Activated CD4-positive, alpha-beta T cell treated with anti-CD3 and anti-CD28 coated beads, Interleukin-2, amount 10 ng/mL, durations not matched to agents 24 days and 14 days (primary cell): Measurements from ENCODE around the gene EFHC2. TPM values are rescaled to one million over a fixed set of nuclear protein-coding genes. Genes with fewer than 3 reads are reported as not detected.
"Not testable (repeated sequence)": the region's sequence is repeated elsewhere in the genome, so short reads cannot be mapped to it uniquely, and the experiment has no call there.

ENCODE experiments used
- DNase-seq: peaks from one replicate; pipeline ENCODE4 v3.0.0; 2022
- H3K27ac Mint-ChIP-seq: one replicate; pipeline ENCODE4 v1.8.0; 2022; ENCODE audit warnings: mild to moderate bottlenecking, mixed read lengths
- H3K27me3 Mint-ChIP-seq: one replicate; pipeline ENCODE4 v1.8.0; 2022; ENCODE audit warnings: mixed read lengths
- H3K36me3 Mint-ChIP-seq: one replicate; pipeline ENCODE4 v1.8.0; 2022; ENCODE audit warnings: low read depth, mild to moderate bottlenecking, mixed read lengths
- H3K4me1 Mint-ChIP-seq: one replicate; pipeline ENCODE4 v1.8.0; 2021; ENCODE audit warnings: mixed read lengths
- H3K4me3 Mint-ChIP-seq: one replicate; pipeline ENCODE4 v1.8.0; 2022; ENCODE audit warnings: mild to moderate bottlenecking, moderate library complexity, mixed read lengths
- H3K9me3 Mint-ChIP-seq: one replicate; pipeline ENCODE4 v1.8.0; 2021; ENCODE audit warnings: mixed read lengths
- intact Hi-C: fragments of 100-400 bp; cut with micrococcal nuclease; formaldehyde crosslinking; loops from one replicate; pipeline ENCODE4 v1.15.1; 2023
- total RNA-seq: library from RNA; stranded (reverse); gene quantifications from 2 replicates; pipeline ENCODE4 v1.2.3, GENCODE V29; 2022

Gene EFHC2
- total RNA-seq, 1 donor from 2014 or later: not detected

DNA sequence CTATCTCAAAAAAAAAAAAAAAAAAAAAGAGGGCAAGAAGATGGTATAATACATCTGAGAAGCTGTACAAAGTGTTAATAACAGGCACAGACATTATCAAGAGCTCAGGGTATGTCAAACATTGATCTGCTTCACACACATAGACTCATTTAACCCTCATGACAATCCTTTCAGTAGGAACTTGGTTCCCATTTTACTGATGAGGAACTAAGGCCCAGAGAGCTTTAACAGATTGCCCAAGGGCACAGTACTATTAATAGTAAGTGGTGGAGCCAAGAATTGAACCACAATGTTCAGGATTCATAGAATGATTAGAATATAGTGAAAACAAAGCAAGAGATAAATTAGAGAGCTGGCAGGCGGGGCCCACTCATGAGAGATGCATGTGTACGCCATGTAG lies 154.4 kb downstream of the EFHC2 start:
- Mint-ChIP-seq H3K36me3 (no peaks in the 10 kb centered on the region), H3K9me3 (no peaks in the 10 kb centered on the region), H3K27ac (no peak overlapping the region), H3K4me1 (no peaks in the 10 kb centered on the region), H3K27me3 (no peaks in the 10 kb centered on the region), H3K4me3 (no peak overlapping the region)
- no peak for DNase-seq
- intact Hi-C loops: no loop called here

DNA sequence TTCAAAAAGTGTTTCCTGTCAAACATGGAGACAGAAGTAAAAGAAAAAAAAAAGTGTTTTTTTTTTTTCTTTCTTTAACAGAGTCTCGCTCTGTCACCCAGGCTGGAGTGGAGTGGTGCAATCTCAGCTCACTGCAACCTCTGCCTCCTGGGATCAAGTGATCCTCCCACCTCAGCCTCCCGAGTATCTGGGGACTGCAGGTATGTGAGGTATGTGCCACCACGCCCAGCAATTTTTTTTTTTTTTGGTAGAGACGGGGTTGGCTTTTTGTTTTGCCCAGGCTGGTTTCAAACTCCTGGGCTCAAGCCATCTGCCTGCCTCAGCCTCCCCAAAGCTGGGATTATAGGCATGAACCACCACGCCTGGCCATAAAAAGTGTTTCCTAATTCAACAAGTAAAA lies 155.6 kb downstream of the EFHC2 start:
- H3K27ac Mint-ChIP-seq, H3K4me1 Mint-ChIP-seq, intact Hi-C loops, H3K36me3 Mint-ChIP-seq, H3K27me3 Mint-ChIP-seq, DNase-seq, H3K9me3 Mint-ChIP-seq, H3K4me3 Mint-ChIP-seq: not testable (repeated sequence)

DNA sequence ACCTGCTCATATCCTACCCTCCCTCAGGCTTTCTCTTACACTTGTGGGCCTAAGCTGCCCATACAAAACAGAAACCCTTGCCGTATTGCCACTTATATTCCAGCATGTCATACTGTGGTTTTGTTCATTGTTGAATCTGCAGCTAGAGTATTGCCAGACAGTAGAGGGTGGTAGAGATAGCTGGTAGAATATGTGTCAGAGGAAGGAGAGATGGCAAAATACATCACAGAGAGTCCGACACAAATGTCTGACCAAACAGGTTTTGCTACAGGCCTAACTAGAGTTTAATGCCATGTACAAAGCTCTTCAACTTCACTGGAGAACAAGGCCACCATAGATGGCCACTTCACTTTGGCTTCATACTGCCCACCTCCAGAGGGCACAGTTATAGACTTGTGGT lies 160.1 kb downstream of the EFHC2 start:
- H3K36me3 Mint-ChIP-seq: no peaks in the 10 kb centered on the region
- intact Hi-C loops: no loop called here
- H3K4me1 Mint-ChIP-seq: no peaks in the 10 kb centered on the region
- H3K9me3 Mint-ChIP-seq: no peaks in the 10 kb centered on the region
- H3K27me3 Mint-ChIP-seq: no peaks in the 10 kb centered on the region
- no peak for DNase-seq
- H3K27ac Mint-ChIP-seq: no peak overlapping the region
- H3K4me3 Mint-ChIP-seq: no peak overlapping the region

DNA sequence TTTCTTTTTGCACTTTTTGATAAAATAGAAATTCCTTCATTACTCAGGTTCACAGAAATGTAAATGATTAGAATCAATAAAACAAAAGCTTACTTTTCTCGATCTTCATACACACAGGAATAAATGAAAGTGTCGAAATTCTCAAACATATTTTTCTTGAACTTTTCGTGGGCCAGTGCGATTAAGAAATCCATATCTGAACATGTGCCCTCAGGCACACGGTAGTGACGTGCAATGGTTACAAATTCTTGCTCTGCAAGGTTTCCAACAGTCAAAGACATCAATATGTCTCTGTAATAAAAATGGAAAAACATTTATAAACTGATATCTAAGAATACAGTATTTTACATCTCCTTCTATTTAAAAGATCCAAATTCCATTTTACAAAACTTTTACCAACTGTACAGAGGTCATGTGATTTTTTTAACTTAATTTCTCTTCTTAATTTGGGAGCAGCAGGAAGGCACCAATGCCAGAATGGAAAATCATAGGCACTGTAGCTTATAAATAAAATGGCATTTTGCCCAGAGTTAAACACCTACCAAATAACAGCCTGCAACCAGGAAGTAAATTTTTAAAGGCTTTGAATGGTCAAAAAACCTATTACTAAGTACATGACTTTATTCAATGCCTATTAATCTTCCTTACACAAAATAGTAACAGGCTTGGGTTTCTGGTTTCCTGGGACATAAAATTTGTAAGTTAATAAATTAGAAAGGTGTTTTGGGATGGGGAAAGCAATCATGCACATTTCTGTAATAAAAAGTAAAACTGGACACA lies 165.0 kb downstream of the EFHC2 start:
- Mint-ChIP-seq H3K4me1 (no peaks in the 10 kb centered on the region), H3K27ac (no peak overlapping the region), H3K27me3 (no peaks in the 10 kb centered on the region), H3K9me3 (peaks cover 6% of the 10 kb centered on the region), H3K4me3 (no peak overlapping the region), H3K36me3 (no peaks in the 10 kb centered on the region)
- intact Hi-C loops: no loop called here
- no peak for DNase-seq

DNA sequence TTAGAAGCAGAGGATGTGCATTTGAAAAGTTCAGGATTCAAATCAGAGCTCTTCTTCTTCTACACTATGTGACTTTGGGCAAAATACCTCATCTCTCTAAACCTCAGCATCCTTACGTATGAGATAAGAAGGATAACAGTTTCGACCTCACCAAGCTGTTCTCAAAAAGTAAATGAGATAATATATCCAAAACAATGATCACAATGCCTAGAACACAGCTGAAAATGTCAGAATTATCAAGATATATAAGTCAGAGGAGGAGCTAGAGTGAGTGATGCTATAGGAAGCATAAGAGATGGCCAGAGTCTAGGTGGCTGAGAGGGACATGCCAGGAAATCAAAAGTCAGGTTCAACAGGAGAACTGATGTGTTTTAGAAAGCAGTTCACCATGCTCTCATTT lies 168.0 kb downstream of the EFHC2 start:
- Mint-ChIP-seq H3K27ac (no peak overlapping the region), H3K4me3 (no peak overlapping the region), H3K4me1 (no peaks in the 10 kb centered on the region), H3K9me3 (peaks cover 6% of the 10 kb centered on the region), H3K36me3 (no peaks in the 10 kb centered on the region), H3K27me3 (no peaks in the 10 kb centered on the region)
- DNase-seq: no peak
- intact Hi-C loops: no loop called here

DNA sequence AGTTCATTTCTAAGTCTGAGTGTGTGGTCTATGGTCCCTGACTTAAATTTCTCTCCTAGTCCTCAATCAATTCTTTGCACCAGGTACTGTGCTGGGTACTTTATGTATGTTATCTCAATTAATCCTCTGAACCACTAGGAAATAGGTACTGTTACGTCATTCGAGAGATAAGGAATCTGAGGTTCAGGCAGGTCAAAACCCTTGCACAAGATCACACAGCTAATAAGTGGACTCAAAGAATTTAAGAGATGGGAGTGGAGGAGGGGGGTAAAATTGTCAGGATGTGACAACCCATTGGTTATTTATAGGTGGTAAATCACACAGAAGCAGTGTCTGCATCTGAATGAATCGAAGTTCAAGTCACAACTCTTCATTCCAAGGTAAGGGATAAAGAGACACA lies 169.4 kb downstream of the EFHC2 start:
- no peak overlapping the region for H3K27ac Mint-ChIP-seq
- H3K4me3 Mint-ChIP-seq: no peak overlapping the region
- H3K9me3 Mint-ChIP-seq: peaks cover 6% of the 10 kb centered on the region
- H3K27me3 Mint-ChIP-seq: no peaks in the 10 kb centered on the region
- no peak for DNase-seq
- H3K36me3 Mint-ChIP-seq: no peaks in the 10 kb centered on the region
- no peaks in the 10 kb centered on the region for H3K4me1 Mint-ChIP-seq
- intact Hi-C loops: no loop called here

DNA sequence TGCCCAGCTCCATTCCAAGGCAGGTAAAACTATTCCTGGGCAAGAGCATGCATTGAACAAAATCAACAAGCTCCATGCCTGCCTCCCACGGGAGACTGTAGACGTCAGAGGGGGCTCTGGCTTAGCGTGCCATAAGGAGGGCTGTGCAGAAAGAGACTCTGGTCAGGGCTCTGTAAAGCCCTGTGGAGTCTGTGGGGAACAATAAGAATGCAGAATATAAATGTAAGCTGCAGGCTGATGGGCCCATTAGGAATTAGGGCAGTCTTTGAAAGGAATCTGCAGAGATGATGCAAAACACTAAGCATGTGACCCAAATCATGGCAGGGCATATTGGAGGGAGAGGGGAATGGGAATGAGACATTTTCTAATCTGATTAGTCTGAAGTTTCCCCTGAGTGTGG lies 170.3 kb downstream of the EFHC2 start:
- no peak for DNase-seq
- Mint-ChIP-seq H3K27me3 (no peaks in the 10 kb centered on the region), H3K9me3 (peaks cover 6% of the 10 kb centered on the region), H3K27ac (no peak overlapping the region), H3K4me1 (no peaks in the 10 kb centered on the region), H3K36me3 (no peaks in the 10 kb centered on the region), H3K4me3 (no peak overlapping the region)
- intact Hi-C loops: no loop called here

DNA sequence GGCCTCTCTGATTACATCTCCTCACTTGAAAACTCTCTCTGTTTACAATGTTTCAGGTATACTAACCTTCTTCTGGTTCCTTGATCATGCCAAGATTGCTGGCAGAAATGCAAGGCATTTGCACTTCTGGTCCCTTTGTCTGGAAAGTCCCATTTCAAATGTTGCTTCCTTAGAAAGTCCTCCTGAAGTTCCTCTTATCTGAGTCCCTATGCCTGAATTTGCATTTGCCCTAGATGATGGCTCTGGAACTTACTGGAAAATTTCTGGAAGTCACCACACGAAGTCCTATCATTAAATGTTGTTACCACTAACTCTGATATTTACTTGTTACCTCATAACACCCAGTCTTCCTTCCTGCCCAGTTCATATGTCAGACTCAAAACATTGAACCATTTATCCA lies 176.4 kb downstream of the EFHC2 start:
- no peak for DNase-seq
- no peaks in the 10 kb centered on the region for H3K36me3 Mint-ChIP-seq
- no peak overlapping the region for H3K27ac Mint-ChIP-seq
- intact Hi-C loops: no loop called here
- H3K27me3 Mint-ChIP-seq: no peaks in the 10 kb centered on the region
- H3K4me3 Mint-ChIP-seq: no peak overlapping the region
- H3K9me3 Mint-ChIP-seq: peaks cover 3% of the 10 kb centered on the region
- no peaks in the 10 kb centered on the region for H3K4me1 Mint-ChIP-seq

DNA sequence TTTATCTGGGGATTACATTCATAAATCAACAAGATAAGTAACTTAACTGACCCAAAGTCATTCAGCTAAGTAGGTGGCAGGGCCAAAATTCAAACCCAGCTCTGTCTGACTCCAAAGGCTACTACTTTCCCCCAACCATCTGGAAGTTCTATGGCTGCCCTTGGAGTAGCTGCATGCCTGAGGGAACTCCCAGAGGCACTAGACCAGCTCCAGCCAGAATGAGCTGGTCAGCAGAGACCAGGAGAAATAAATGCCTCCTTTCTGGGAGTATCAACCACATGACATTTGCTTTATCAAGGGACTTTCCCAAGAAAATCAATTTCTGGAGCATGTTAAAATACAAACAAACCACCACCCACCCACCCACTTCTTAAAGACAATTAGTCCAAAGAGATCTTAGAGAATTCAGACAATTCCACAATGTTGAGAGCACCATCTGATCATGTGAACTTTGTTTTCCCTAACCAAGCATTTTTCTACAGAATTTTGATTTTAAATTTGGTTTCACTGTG lies 180.5 kb downstream of the EFHC2 start:
- H3K9me3 Mint-ChIP-seq: peaks cover 5% of the 10 kb centered on the region
- H3K4me3 Mint-ChIP-seq: no peak overlapping the region
- no peak for DNase-seq
- no peaks in the 10 kb centered on the region for H3K4me1 Mint-ChIP-seq
- H3K27me3 Mint-ChIP-seq: no peaks in the 10 kb centered on the region
- no peak overlapping the region for H3K27ac Mint-ChIP-seq
- intact Hi-C loops: no loop called here
- H3K36me3 Mint-ChIP-seq: no peaks in the 10 kb centered on the region

DNA sequence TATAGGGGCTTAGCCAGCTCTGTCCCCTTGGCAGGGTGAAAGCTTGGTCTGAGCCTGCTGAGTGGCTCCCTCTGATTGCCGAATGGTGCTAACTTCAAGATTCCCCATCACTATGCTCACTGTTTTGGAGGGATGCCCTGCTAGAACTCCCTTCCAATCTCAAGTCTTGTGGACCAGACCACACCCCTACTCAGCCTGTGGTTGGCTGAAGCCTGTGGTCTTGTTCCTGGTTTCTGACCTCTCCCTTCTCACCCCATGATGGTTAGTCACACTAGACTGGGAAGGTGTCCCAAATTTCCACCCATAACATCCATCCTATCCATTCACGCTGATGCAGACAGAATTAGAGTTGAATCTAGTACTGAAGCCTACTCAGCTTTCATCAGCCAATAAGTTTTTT lies 185.6 kb downstream of the EFHC2 start:
- Mint-ChIP-seq H3K4me1 (no peaks in the 10 kb centered on the region), H3K9me3 (peaks cover 7% of the 10 kb centered on the region), H3K27ac (no peak overlapping the region), H3K36me3 (no peaks in the 10 kb centered on the region), H3K27me3 (no peaks in the 10 kb centered on the region), H3K4me3 (no peak overlapping the region)
- intact Hi-C loops: no loop called here
- no peak for DNase-seq

DNA sequence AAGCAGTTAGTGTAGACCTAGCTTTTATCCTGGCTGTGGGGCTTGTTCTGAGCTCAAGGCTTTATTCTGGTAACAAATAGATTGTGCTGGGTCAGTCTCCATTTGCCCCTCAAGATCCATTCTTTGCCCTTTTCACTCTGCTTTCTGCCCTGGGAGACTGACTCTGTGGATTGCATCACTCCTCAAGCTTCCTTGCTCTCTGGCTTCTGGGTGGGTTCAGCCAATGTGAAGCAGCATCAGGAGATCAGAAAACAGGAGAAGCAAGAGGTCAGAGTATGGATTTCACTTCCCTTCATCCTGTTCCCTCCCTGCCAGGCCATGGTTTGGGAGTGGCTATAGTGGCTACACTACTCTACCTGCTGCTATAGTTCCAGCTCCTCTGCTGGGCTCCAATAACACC lies 186.2 kb downstream of the EFHC2 start:
- H3K4me1 Mint-ChIP-seq: no peaks in the 10 kb centered on the region
- no peak for DNase-seq
- peaks cover 3% of the 10 kb centered on the region for H3K9me3 Mint-ChIP-seq
- intact Hi-C loops: no loop called here
- H3K27me3 Mint-ChIP-seq: no peaks in the 10 kb centered on the region
- H3K36me3 Mint-ChIP-seq: no peaks in the 10 kb centered on the region
- no peak overlapping the region for H3K4me3 Mint-ChIP-seq
- no peak overlapping the region for H3K27ac Mint-ChIP-seq

DNA sequence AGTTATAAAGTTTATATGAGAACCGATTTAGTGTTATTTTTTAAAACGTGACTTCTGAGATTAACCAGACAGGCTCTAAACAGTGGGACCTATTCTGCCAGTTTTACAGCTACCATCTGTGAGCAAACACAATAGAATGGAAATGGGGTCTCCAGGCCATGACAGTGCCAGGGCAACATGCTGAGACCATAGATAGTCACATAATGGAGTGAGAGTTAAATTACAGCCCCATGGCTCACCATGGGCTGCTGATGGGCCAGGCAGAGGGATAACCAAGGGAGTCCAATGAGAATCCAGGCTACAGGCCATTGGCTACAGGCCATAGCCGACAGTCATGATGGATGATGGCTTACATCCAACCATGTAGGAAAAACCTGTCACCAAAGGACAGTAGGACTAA lies 186.7 kb downstream of the EFHC2 start:
- Mint-ChIP-seq H3K36me3 (no peaks in the 10 kb centered on the region), H3K9me3 (peaks cover 3% of the 10 kb centered on the region), H3K4me1 (no peaks in the 10 kb centered on the region), H3K27ac (no peak overlapping the region), H3K27me3 (no peaks in the 10 kb centered on the region), H3K4me3 (no peak overlapping the region)
- intact Hi-C loops: no loop called here
- DNase-seq: no peak

DNA sequence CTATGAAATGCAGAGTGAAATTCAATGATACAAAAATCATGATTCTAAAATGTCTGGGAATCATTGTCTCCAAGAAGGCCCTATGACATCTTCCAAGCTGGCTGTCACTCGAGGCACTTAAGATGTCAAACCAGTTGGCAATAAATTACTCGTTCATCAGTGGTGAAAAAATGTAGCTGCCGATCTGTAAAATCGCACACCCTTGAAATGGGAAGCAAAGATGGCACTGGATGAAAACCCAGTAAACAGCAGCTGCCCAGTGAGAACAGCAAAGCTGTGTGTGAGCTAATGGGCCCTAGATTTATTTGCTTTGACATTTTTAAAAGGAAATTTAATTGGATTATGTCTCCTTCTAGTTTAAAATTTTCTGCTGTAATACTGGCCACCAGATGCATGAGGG lies 188.3 kb downstream of the EFHC2 start:
- H3K4me3 Mint-ChIP-seq: no peak overlapping the region
- H3K36me3 Mint-ChIP-seq: no peaks in the 10 kb centered on the region
- no peak overlapping the region for H3K27ac Mint-ChIP-seq
- peaks cover 3% of the 10 kb centered on the region for H3K9me3 Mint-ChIP-seq
- intact Hi-C loops: no loop called here
- H3K4me1 Mint-ChIP-seq: no peaks in the 10 kb centered on the region
- H3K27me3 Mint-ChIP-seq: no peaks in the 10 kb centered on the region
- DNase-seq: no peak

DNA sequence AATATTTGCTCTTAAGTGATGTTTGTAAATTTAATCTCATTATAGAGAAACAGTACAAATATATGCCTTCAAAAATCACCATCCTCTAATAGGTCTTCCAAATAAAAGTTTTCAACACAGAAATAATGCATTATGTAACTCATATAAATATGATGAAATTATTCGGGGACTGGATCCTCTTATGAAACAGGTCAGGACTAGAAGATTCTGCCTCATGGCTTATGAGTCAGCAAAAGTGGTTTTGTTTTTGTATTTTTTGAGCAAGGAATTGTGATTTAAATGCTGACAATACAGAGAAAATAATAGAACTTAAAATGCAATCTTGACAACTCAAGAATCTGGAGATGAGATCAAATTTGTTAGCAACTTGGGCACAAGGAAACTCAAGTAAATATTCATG lies 190.6 kb downstream of the EFHC2 start:
- intact Hi-C loops: no loop called here
- Mint-ChIP-seq H3K27me3 (no peaks in the 10 kb centered on the region), H3K27ac (no peak overlapping the region), H3K9me3 (peaks cover under 1% of the 10 kb centered on the region), H3K36me3 (no peaks in the 10 kb centered on the region), H3K4me1 (no peaks in the 10 kb centered on the region), H3K4me3 (no peak overlapping the region)
- no peak for DNase-seq

DNA sequence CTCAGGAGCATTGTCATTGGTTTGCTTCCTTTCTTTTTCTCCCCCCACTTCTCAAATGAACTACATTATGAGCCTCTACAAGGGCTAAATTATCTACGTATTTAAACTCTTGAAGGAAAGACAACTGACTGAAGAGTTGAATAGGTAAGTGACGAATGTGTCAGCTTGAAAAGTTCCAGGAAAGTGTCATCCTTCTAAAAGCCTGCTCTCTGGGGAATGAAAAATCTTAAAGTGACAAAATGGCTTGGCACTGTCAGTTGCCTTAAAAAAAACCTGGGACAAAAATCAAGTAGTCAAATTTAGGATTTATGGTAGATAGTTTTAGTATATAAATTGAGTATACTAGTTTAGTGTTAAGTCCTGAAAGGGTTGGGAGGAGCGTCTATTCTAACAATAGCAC lies 196.3 kb downstream of the EFHC2 start:
- intact Hi-C loops: no loop called here
- DNase-seq: no peak
- Mint-ChIP-seq H3K27me3 (no peaks in the 10 kb centered on the region), H3K36me3 (no peaks in the 10 kb centered on the region), H3K27ac (no peak overlapping the region), H3K4me3 (no peak overlapping the region), H3K9me3 (no peaks in the 10 kb centered on the region), H3K4me1 (no peaks in the 10 kb centered on the region)
